Spleen (tissue), 7 donors: ENCODE measurements around the gene IL21R.

Experiments
- CTCF ChIP-seq, 11 experiments: fragments of 200-600 bp in 7 of 11; fragments of 450-650 bp in 4 of 11; sonication (generic) in 4 of 11; IDR thresholded peaks in 8 of 11; conservative IDR thresholded peaks in 3 of 11; 1 replicate in 7 of 11; 2 replicates in 4 of 11; pipeline versions ENCODE4 v1.4.0 to v1.8.0; 2016 to 2021; ENCODE audit warnings: antibody characterized with exemption in 11 of 11, inconsistent platforms in 4 of 11, mild to moderate bottlenecking in 1 of 11
- POLR2A ChIP-seq, 3 donors: fragments of 450-650 bp; IDR thresholded peaks; one replicate each; pipeline ENCODE4 v1.5.1; 2017; ENCODE audit warnings: antibody characterized with exemption in 3 of 3, mild to moderate bottlenecking in 1 of 3
- donor health status: DM: no; HTN: no; CAD: no; lungs with moderate emphysema.
- donor health status: DM: no; HTN: no; CAD: no.
- donor health status: DM: no; HTN: no; CAD: no.

GRCh38 chr16:27381974-27382855 lies 19.8 kb upstream of the IL21R start:
- TF ChIP-seq CTCF (IDR thresholded peaks at IDR 0.05 in 8 of 11, conservative IDR thresholded peaks at IDR 0.05 in 3 of 11) = no peak
- no peak for TF ChIP-seq POLR2A (IDR thresholded peaks at IDR 0.05)
